Neural cell (in vitro differentiated cells): ENCODE measurements around the gene TRIM24. TPM values are rescaled to one million over a fixed set of nuclear protein-coding genes. Genes with fewer than 3 reads are reported as not detected.
"Not testable (repeated sequence)": the region's sequence is repeated elsewhere in the genome, so short reads cannot be mapped to it uniquely, and the experiment has no call there.

Source experiments
- H2AFZ ChIP-seq: fragments of 200-600, 300-800 bp; sonication (generic), shearing (Covaris generic); 2 replicates; pipeline ENCODE4 v1.6.0; 2014; ENCODE audit warnings: low read depth, mild to moderate bottlenecking, antibody characterized with exemption, low read length, moderate library complexity
- H3F3A ChIP-seq: fragments of 200-600 bp; shearing (Covaris generic); 2 replicates; pipeline ENCODE4 v1.6.1; 2016; ENCODE audit warnings: mild to moderate bottlenecking, moderate library complexity, mixed read lengths, antibody characterized with exemption, low read length; ENCODE audit not compliant: insufficient read depth, poor library complexity, severe bottlenecking
- H3K27ac ChIP-seq: fragments of 200-600, 300-800 bp; sonication (generic), shearing (Covaris generic); 2 replicates; pipeline ENCODE4 v1.5.1; 2014; ENCODE audit warnings: mild to moderate bottlenecking, low read length, moderate library complexity
- H3K27me3 ChIP-seq: fragments of 300-800, 200-600 bp; sonication (generic), shearing (Covaris generic); 2 replicates; pipeline ENCODE4 v1.6.0; 2014; ENCODE audit warnings: mild to moderate bottlenecking, low read depth, low read length, moderate library complexity; ENCODE audit not compliant: insufficient read depth
- H3K36me3 ChIP-seq: fragments of 300-800, 200-600 bp; sonication (generic), shearing (Covaris generic); 2 replicates; pipeline ENCODE4 v1.5.1; 2014; ENCODE audit warnings: mild to moderate bottlenecking, antibody characterized with exemption, low read length, moderate library complexity; ENCODE audit not compliant: insufficient read depth
- H3K4me2 ChIP-seq: fragments of 300-800, 200-600 bp; sonication (generic), shearing (Covaris generic); 2 replicates; pipeline ENCODE4 v1.6.0; 2014; ENCODE audit warnings: mild to moderate bottlenecking, low read length
- H3K4me3 ChIP-seq: fragments of 300-800, 200-600 bp; sonication (generic), shearing (Covaris generic); 2 replicates; pipeline ENCODE4 v1.5.1; 2014; ENCODE audit warnings: mild to moderate bottlenecking, low read length, moderate library complexity
- H3K79me2 ChIP-seq: fragments of 200-600 bp; shearing (Covaris generic); replicated peaks from 2 replicates; pipeline ENCODE4 v1.6.0; 2014; ENCODE audit warnings: mild to moderate bottlenecking, low read length, moderate library complexity; ENCODE audit not compliant: insufficient read depth
- H3K9ac ChIP-seq: fragments of 300-800, 200-600 bp; sonication (generic), shearing (Covaris generic); 2 replicates; pipeline ENCODE4 v1.6.1; 2016; ENCODE audit warnings: mild to moderate bottlenecking, low read length, mixed read lengths
- H3K9me2 ChIP-seq: fragments of 200-600 bp; shearing (Covaris generic); 2 replicates; pipeline ENCODE4 v1.6.1; 2016; ENCODE audit warnings: mild to moderate bottlenecking, low read length, mixed read lengths; ENCODE audit not compliant: insufficient read depth
- H3K9me3 ChIP-seq: fragments of 200-600, 300-800 bp; sonication (generic), shearing (Covaris generic); 2 replicates; pipeline ENCODE4 v1.6.1; 2016; ENCODE audit warnings: mild to moderate bottlenecking, mixed run types, low read length, moderate library complexity, mixed read lengths
- H4K20me1 ChIP-seq: fragments of 200-600 bp; shearing (Covaris generic); 2 replicates; pipeline ENCODE4 v1.6.1; 2016; ENCODE audit warnings: mild to moderate bottlenecking, mixed run types; ENCODE audit not compliant: insufficient read depth
- EP300 ChIP-seq: fragments of 450-650 bp; conservative IDR thresholded peaks from 2 replicates; pipeline ENCODE4 v1.6.1; 2014; ENCODE audit warnings: antibody characterized with exemption, mild to moderate bottlenecking, moderate library complexity; ENCODE audit not compliant: poor library complexity, severe bottlenecking
- EZH2 ChIP-seq: fragments of 200-600, 300-800 bp; shearing (Covaris generic), sonication (generic); IDR thresholded peaks from 2 replicates; pipeline ENCODE4 v1.6.1; 2014; ENCODE audit warnings: antibody characterized with exemption, low read length, borderline replicate concordance, mild to moderate bottlenecking; ENCODE audit not compliant: insufficient read depth, poor library complexity, severe bottlenecking
- MXI1 ChIP-seq: fragments of 450-650 bp; conservative IDR thresholded peaks from 2 replicates; pipeline ENCODE4 v1.6.1; 2014; ENCODE audit warnings: antibody characterized with exemption, mild to moderate bottlenecking; ENCODE audit not compliant: poor library complexity, severe bottlenecking
- POLR2AphosphoS5 ChIP-seq: IDR thresholded peaks from 2 replicates; pipeline ENCODE4 v1.6.1; 2012
- RAD21 ChIP-seq: fragments of 450-650 bp; conservative IDR thresholded peaks from 2 replicates; pipeline ENCODE4 v1.6.1; 2014; ENCODE audit warnings: antibody characterized with exemption, mild to moderate bottlenecking, moderate library complexity
- SMC3 ChIP-seq: fragments of 450-650 bp; conservative IDR thresholded peaks from 2 replicates; pipeline ENCODE4 v1.6.1; 2014; ENCODE audit warnings: antibody characterized with exemption, mild to moderate bottlenecking, moderate library complexity; ENCODE audit not compliant: poor library complexity
- TAF1 ChIP-seq: IDR thresholded peaks from 2 replicates; pipeline ENCODE4 v1.6.1; 2012; ENCODE audit warnings: low read depth
- polyA plus RNA-seq: library from polyadenylated mRNA; depleted of rRNA; stranded (reverse); fragments of >200 nt; gene quantifications from 2 replicates; pipeline ENCODE4 v1.2.3, GENCODE V29; 2014
- TF ChIP-seq, protein P1 (sequence below): IDR thresholded peaks from 2 replicates; pipeline ENCODE4 v1.6.1; 2012; ENCODE audit warnings: borderline replicate concordance
- TF ChIP-seq, protein P2 (sequence below): fragments of 450-650 bp; IDR thresholded peaks from 2 replicates; pipeline ENCODE4 v1.5.1; 2014; ENCODE audit warnings: antibody characterized with exemption, mild to moderate bottlenecking, moderate library complexity; ENCODE audit not compliant: poor library complexity, severe bottlenecking

The TRIM24 gene
- polyA plus RNA-seq, 1 donor from 2014 or later, result 47.1 TPM

DNA sequence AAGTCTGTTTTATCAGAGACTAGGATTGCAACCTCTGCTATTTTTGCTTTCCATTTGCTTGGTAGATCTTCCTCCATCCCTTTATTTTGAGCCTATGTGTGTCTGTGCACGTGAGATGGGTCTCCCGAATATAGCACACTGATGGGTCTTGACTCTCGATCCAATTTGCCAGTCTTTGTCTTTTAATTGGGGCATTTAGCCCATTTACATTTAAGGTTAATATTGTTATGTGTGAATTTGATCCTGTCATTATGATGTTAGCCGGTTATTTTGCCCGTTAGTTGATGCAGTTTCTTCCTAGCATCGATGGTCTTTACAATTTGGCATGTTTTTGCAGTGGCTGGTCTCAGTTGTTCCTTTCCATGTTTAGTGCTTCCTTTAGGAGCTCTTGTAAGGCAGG lies 29.1 kb downstream of the TRIM24 start:
- H3K9me3 ChIP-seq, H2AFZ ChIP-seq, H3K9ac ChIP-seq, H3K27me3 ChIP-seq, H3K4me2 ChIP-seq, H4K20me1 ChIP-seq, H3F3A ChIP-seq, H3K4me3 ChIP-seq, H3K27ac ChIP-seq, H3K9me2 ChIP-seq, H3K36me3 ChIP-seq: not testable (repeated sequence)
- peaks cover 81% of the 10 kb centered on the region for H3K79me2 ChIP-seq

DNA sequence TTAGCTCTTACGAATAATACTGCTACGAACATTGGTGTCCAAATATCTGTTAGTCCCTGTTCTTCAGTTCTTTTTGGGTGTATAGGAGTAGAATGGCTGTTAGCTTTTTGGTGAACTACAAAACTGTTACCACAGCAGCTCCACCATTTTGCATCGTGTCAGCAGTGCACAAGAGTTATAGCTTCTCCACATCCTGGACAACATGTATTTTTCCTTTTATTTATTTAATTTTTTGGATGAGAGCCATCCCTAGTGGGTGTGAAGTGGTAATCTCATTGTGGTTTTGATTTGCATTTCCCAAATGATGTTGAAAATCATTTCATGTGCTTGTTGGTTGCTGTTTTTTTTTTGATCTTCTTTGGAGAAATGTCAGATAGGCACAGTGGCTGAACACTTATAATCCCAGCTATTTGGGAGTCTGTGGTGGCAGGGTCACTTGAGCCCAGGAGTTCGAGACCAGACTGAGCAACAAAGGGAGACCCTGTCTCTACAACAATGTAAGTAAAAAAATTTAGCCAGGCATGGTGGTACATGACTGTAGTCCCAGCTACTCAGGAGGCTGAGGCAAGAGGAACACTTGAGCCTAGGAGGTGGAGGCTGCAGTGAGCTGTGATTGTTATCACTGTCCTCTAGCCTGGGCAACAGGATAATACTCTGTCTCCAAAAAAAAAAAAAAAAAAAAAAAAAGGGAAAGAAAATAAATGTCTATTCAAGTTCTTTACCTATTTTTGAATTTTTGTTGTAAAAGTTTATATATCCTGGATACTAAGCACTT lies 31.7 kb downstream of the TRIM24 start:
- no peaks in the 10 kb centered on the region for H3K9me2 ChIP-seq
- no peak overlapping the region for H3K27ac ChIP-seq
- H3K4me3 ChIP-seq, result no peak overlapping the region
- no peak overlapping the region for H3K9ac ChIP-seq
- H3K4me2 ChIP-seq, result no peak overlapping the region
- no peaks in the 10 kb centered on the region for H3K36me3 ChIP-seq
- H4K20me1 ChIP-seq, result peaks cover 7% of the 10 kb centered on the region
- TF ChIP-seq EP300 (no peak), MXI1 (no peak), POLR2AphosphoS5 (no peak), TAF1 (no peak), SMC3 (no peak)
- TF ChIP-seq, protein P1, sequence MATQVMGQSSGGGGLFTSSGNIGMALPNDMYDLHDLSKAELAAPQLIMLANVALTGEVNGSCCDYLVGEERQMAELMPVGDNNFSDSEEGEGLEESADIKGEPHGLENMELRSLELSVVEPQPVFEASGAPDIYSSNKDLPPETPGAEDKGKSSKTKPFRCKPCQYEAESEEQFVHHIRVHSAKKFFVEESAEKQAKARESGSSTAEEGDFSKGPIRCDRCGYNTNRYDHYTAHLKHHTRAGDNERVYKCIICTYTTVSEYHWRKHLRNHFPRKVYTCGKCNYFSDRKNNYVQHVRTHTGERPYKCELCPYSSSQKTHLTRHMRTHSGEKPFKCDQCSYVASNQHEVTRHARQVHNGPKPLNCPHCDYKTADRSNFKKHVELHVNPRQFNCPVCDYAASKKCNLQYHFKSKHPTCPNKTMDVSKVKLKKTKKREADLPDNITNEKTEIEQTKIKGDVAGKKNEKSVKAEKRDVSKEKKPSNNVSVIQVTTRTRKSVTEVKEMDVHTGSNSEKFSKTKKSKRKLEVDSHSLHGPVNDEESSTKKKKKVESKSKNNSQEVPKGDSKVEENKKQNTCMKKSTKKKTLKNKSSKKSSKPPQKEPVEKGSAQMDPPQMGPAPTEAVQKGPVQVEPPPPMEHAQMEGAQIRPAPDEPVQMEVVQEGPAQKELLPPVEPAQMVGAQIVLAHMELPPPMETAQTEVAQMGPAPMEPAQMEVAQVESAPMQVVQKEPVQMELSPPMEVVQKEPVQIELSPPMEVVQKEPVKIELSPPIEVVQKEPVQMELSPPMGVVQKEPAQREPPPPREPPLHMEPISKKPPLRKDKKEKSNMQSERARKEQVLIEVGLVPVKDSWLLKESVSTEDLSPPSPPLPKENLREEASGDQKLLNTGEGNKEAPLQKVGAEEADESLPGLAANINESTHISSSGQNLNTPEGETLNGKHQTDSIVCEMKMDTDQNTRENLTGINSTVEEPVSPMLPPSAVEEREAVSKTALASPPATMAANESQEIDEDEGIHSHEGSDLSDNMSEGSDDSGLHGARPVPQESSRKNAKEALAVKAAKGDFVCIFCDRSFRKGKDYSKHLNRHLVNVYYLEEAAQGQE, result no peak
- H3K79me2 ChIP-seq, result peaks cover 85% of the 10 kb centered on the region
- no peaks in the 10 kb centered on the region for H3K9me3 ChIP-seq
- no peaks in the 10 kb centered on the region for H3K27me3 ChIP-seq
- H2AFZ ChIP-seq, result no peak overlapping the region
- H3F3A ChIP-seq, result no peaks in the 10 kb centered on the region

DNA sequence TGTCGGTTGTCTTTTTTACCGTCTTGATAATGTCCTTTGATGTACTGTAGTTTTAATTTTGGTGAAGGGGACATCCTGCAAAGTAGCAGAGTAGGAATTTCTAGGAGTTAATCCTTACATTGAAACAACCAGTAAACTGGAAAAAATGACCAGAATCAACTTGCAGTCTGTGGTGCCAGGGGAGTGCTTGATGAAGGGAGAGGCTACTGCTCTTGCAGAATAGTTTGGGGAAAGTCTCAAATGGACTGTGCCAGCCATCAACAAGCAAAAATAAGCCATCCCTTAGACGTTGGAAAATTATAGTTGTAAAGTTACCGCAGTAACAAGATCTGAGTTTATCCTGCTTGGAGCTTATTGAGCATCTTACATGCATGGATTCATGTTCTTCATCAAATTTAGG lies 32.4 kb downstream of the TRIM24 start:
- H3K4me2 ChIP-seq, result no peak overlapping the region
- no peaks in the 10 kb centered on the region for H3F3A ChIP-seq
- H4K20me1 ChIP-seq, result peaks cover 7% of the 10 kb centered on the region
- H3K36me3 ChIP-seq, result no peaks in the 10 kb centered on the region
- no peaks in the 10 kb centered on the region for H3K9me3 ChIP-seq
- no peak for TF ChIP-seq MXI1
- TF ChIP-seq EZH2, result no peak
- no peak for TF ChIP-seq POLR2AphosphoS5
- TF ChIP-seq, protein P1, result no peak
- TF ChIP-seq EP300, result no peak
- TF ChIP-seq, protein P2, sequence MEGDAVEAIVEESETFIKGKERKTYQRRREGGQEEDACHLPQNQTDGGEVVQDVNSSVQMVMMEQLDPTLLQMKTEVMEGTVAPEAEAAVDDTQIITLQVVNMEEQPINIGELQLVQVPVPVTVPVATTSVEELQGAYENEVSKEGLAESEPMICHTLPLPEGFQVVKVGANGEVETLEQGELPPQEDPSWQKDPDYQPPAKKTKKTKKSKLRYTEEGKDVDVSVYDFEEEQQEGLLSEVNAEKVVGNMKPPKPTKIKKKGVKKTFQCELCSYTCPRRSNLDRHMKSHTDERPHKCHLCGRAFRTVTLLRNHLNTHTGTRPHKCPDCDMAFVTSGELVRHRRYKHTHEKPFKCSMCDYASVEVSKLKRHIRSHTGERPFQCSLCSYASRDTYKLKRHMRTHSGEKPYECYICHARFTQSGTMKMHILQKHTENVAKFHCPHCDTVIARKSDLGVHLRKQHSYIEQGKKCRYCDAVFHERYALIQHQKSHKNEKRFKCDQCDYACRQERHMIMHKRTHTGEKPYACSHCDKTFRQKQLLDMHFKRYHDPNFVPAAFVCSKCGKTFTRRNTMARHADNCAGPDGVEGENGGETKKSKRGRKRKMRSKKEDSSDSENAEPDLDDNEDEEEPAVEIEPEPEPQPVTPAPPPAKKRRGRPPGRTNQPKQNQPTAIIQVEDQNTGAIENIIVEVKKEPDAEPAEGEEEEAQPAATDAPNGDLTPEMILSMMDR, result no peak
- no peak for TF ChIP-seq SMC3
- no peak for TF ChIP-seq RAD21
- TF ChIP-seq TAF1, result no peak
- H2AFZ ChIP-seq, result no peak overlapping the region
- H3K79me2 ChIP-seq, result peaks cover 90% of the 10 kb centered on the region
- no peaks in the 10 kb centered on the region for H3K9me2 ChIP-seq
- no peaks in the 10 kb centered on the region for H3K27me3 ChIP-seq
- no peak overlapping the region for H3K27ac ChIP-seq
- no peak overlapping the region for H3K9ac ChIP-seq
- H3K4me3 ChIP-seq, result no peak overlapping the region
